NCI-H2196 treated with DMSO at 0.1 percent for 48 hours (cell line): Measurements from ENCODE around the gene SELENOO.
A peak's percentile ranks its signal among the peaks of the same experiment; 100 is the strongest.

Experiments used
- DNase-seq: peaks from one replicate; lab custom pipeline; 2025; ENCODE audit not compliant: unreplicated experiment; lab: John Stamatoyannopoulos, UW

Gene SELENOO

DNA sequence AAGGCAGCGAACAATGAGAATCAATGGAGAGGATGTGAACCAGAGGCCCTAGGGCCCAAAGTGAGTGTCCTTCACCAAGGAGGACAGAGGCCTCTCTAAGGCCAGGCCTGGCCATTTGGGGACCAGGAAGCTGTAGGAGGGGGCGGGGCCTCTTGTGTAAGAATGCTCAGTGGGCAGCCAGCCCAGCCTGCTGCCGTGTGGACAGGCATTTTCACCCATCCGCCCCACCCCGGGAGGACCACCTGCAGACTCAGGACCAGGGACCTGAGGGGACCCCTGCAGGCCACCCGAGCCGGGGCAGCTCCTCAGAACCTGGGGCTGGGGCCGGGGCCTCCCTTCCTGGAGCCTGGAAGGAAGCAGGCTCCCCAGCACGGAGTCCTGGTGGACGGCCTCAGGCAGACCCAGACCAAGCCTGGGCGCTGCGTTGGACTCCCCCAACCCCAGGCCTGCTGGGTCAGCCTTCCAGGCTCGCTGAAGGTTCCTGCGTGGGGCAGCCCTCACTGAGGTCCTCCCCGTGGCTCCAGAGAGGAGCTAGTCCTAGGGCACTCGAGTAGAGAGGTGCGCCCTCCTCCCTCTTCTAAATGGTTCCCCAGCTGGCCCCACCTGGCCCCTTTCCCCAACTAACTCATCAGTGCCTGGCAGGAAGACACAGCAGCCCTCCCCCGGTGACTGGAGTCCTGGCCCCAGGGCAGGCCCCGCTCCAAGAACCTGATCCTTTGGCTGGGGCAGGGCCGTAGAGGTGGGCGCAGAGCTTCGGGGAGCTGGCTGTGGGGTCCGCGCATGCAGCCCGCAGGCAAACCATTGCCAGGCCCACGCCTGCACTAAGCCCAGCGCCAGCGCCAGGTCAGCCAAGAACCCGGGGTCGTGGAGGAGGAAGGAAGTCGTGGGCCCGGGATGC is 16.6 kb upstream of the SELENOO start:
- no peak for DNase-seq

DNA sequence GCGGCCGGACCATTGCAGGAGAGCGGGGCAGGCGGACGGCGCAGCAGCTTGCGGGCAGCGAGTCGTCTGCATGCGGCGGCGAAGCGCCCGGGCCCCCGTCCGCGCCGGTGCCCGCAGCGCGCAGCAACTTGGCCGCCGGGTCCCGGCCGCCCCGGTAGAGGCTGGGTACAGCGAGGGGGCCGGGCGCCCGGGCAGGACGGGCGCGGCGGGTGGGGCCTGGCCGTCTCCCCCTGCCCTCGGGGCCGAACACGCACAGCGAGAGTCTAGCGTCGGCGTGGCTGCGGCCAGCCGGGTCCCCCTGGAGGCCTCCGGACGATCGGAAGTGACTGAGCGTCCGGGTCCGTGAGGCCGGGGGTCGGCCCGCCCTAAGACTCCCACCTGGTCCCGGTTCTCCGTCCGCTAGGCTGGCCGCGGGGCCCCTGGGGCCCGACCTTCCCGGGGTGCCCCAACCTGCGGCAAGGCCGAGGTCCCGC is 15.9 kb upstream of the SELENOO start:
- no peak for DNase-seq

DNA sequence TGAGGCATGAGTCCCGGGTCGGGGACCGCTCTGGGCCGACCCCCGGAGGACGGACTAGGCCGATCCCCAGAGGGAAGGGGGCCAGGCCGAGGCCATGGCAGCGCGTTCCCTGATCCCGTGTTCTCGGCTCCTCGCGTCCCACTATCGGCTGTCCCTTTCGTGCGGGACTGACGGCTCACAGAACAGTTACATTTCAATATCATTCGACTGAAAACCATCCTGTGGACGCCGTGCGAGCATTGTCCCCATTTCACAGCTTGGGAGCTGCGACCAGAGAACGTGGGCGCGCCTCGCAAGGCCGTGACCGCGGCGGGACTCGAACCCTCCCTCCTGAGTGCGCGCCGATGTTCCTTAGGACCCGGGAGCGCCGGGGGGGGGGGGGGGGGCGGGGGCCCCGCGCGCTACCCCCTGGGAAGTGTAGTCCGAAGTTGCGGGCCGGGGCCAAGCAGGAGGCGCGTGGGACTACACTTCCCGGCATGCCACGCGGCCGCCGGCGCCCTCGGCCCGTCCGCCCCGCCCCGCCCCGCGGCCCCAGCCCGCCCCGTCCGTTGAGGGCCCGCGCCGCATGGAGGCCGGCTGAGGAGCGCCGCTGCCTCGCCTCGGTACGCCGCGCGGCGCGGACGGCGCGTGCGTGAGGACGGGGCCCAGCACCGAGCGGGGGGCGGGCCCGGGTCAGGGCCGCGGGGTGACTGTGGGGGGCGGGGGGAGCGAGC is 15.3 kb upstream of the SELENOO start, which contains the start of gene TRABD:
TRABD (plus strand) TSS at position 539 of the 713 bp plus-strand sequence. CDS start 7,148 bp downstream, outside the sequence.
- DNase-seq, result peak; percentile 48

DNA sequence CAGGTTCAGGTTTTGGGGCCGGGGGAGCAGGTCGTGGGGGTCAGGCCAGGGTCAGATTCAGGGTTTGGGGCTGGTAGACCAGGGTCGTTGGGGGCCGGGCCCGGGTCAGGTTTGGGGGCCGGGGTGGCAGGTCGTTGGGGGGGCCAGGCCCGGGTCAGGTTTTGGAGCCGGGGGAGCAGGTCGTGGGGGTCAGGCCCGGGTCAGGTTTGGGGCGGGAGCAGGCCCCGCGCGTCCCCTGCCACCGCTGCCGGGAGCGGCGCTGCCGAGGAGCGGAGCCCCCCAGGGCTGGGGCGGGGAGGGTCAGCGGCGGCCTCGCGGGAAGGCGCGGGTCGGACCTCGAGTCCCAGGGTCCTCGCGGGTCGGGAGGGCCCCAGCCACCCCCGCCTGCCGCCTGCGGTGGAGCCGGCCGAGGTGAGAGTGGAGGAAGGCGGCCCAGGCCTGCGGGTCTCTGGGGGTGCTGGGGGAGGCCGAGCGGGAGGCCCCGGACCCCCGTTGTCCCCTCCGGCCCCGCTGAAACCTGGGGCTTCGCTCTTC is 14.6 kb upstream of the SELENOO start:
- no peak for DNase-seq

- no peak for DNase-seq
Measured at GRCh38 chr22:50186761-50187523, 13.9 kb upstream of the SELENOO start.

GRCh38 chr22:50188356-50188755 is 12.5 kb upstream of the SELENOO start:
- DNase-seq, result no peak

- no peak for DNase-seq
Measured at GRCh38 chr22:50189184-50189848, 11.5 kb upstream of the SELENOO start.

GRCh38 chr22:50189849-50190181 is 11.0 kb upstream of the SELENOO start:
- no peak for DNase-seq

DNA sequence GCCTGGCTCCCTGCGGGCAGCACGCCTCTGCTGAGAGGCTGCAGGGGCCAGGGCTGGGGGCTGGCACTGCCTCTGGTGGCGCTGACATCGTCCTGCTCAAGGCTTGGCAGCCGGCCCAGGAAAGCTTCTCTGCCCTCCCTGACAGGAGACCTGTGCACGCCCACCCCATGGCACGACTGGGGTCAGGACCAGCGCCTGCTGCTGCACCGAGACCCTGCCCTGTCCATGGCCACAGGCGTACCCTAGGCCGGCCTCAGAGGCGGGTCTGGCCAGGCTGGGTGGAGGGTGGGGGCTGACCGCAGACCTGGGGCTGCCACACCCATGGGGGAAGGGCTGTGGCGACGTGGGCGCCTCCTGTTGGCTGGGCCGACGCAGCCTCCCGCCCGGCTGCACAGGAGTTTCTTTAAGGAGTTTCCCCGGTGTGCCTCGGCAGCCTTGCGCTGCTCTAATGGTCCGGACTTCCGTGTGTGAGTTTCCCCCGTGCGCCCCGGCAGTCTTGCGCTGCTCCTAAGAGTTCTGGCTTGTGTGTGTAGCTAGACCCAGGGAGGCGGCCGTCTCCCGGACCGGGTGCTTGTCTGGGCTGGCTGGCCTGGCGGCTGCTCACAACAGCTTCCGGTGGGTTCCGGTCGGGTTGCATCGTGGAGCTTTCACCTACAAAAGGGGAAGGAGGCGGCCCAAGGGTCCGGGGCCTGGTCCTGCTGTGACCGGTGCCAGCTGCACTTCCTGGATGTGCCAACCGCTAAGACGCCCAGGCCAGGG is 10.4 kb upstream of the SELENOO start:
- peak; percentile 43 for DNase-seq

DNA sequence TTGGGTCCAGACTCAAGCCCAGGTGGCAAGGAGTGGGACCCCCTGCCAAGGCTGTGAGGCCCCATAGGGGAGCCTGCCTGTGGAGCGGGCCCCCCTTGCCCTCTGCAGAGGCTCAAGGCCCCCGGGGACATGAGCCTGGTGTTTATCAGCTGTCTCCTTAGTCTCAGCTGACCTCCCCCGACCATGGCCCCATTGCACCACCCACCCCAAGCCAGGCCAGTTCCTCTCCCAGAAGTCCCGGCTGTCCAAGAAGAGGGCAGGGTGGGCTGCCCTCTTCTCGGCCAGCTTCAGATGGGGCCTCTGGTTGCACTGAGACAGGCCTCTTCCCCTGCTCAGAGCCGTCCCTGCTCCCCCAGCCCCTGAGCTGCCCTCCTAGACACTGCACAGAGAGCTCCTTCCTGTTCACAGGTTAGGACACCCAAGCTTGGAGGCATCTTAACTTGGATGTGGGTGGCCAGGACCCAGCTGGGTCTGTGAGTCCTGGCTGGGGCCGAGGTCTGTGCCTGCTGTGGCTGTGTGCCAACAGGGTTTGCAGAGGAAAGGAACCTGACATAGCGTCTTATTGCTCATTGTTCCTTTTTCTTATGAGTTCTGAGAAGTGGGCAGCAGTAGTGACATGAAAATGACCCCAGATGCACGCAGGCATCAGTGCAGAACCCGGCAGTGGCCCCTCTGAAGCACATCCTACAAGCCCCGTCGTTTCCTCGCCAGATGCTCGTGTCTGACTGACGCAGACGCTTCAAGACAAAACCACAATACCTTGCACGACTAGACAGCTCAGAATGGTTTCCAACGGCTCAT is 9.7 kb upstream of the SELENOO start:
- no peak for DNase-seq

- no peak for DNase-seq
Measured at GRCh38 chr22:50192436-50193204, 8.2 kb upstream of the SELENOO start.

DNA sequence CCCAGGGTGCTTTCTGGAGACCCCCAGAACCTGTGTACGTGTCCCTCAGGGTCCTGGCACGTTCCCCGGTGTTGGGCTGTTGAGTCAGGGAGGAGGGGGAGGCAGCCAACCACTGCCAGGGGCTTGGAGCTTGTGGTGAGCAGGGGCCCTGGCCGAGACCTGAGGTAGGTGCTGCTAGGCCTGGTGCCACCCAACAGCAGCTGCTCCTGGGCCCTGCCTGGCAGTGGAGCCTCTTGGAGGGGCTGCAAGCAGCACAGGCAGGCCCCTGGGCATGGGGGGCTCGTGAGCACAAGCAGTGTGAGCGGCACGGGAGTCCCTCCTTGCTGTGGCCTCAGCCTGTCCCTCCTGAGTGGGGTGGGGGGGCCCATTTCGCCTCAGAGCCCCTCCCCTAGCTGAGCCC is 7.2 kb upstream of the SELENOO start:
- no peak for DNase-seq

DNA sequence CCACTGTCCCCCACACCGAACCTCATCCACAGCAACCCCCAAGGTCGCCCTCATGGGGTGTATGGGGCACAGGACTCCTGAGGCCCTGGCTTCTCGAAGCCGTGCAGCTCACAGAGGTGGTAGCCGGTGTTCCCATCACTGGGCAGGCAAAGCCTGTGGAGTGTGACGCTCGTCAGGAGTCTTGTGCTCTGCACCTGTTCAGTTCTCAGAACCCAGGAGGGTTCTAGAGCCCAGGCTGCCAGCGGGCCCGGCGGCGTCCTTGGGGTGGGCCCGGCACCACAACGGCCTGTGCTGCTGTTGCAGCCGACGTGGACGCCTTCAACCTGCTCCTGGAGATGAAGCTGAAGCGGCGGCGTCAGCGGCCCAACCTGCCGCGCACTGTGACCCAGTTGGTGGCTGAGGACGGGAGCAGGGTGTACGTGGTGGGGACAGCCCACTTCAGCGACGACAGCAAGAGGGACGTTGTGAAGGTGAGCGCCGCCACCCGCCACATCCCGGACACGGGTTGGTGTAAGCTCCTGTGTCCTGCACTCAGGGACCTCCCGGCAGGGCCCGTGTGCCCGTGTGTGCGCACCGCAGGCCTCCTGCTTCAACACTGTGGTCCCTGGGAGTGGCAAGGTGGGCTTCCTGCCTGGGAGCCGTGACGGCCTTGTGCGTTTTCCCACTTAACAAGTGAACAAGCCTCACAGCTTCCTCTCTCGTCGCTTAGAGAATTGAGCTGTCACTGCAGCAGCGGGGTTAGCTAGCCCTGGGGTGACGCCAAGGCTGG is 6.6 kb upstream of the SELENOO start:
- DNase-seq, result no peak

GRCh38 chr22:50196256-50196655 is 4.6 kb upstream of the SELENOO start:
- DNase-seq, result no peak

DNA sequence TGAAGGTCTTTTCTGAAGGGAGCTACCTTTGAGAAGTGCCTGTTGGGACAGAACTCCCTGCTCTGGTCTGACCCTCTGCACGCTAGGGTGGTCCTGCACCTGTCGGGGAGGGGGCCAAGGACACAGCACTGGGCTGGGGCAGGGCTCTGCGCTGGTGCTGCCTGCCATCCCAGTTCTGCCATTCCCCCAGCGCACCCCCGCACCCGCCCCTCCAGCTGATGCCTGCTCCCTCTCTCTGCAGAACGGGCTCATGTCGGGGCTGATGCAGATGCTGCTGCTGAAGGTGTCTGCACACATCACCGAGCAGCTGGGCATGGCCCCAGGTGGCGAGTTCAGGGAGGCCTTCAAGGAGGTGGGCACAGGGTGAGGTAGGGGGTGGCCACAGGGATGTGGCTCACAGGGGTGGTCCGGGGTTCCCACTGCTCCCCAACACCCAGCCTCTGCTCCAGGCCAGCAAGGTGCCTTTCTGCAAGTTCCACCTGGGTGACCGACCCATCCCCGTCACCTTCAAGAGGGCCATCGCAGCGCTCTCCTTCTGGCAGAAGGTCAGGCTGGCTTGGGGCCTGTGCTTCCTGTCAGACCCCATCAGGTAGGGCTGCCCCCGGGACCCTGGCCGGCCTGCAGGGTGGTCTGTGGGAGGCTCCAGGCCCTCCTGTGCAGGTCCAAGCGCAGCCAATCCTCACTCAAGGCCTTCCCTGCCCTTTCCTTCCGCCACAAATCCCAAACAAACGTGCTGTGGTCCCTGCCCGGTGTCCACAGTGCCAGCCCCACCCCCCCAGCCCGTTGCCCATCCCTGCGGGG is 3.6 kb upstream of the SELENOO start:
- no peak for DNase-seq

GRCh38 chr22:50197856-50198623 is 2.8 kb upstream of the SELENOO start:
- no peak for DNase-seq
